PC-3 (cell line): ENCODE measurements around the gene LAIR1.

Experiments used
- EZH2 ChIP-seq: fragments of 300-600 bp; sonication (generic); IDR thresholded peaks from one replicate; pipeline ENCODE4 v1.6.1; 2017; ENCODE audit warnings: antibody characterized with exemption, mild to moderate bottlenecking, low read length; ENCODE audit not compliant: unreplicated experiment
- TF ChIP-seq, protein P1 (sequence below): fragments of 300-600 bp; sonication (generic); conservative IDR thresholded peaks from 2 replicates; pipeline ENCODE4 v1.5.1; 2017; ENCODE audit warnings: antibody characterized with exemption, low read depth, mild to moderate bottlenecking, low read length

DNA sequence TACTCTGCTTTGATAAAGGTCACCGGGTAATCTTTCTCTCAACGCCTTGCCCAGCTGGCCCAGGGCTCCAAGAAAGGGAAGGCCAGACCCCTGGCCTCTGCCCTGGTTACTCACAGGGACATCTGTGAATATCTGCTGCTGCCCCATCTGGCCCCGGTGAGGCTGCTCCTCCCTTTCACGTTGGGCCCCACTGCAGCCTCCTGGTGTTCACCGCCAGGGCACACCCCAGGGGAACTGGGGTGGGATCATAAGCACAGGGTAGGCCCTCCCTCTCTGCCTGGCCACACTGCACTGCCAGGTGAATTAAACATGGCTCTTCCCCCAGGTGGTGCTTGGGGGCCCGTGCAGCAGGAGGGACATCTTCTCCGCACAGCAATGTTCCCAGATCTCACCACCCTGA, 12.7 kb downstream of the LAIR1 start:
- TF ChIP-seq, protein P1, sequence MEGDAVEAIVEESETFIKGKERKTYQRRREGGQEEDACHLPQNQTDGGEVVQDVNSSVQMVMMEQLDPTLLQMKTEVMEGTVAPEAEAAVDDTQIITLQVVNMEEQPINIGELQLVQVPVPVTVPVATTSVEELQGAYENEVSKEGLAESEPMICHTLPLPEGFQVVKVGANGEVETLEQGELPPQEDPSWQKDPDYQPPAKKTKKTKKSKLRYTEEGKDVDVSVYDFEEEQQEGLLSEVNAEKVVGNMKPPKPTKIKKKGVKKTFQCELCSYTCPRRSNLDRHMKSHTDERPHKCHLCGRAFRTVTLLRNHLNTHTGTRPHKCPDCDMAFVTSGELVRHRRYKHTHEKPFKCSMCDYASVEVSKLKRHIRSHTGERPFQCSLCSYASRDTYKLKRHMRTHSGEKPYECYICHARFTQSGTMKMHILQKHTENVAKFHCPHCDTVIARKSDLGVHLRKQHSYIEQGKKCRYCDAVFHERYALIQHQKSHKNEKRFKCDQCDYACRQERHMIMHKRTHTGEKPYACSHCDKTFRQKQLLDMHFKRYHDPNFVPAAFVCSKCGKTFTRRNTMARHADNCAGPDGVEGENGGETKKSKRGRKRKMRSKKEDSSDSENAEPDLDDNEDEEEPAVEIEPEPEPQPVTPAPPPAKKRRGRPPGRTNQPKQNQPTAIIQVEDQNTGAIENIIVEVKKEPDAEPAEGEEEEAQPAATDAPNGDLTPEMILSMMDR: no peak
- no peak for TF ChIP-seq EZH2
